Measurements from ENCODE around the gene LRGUK.

LRGUK gene

GRCh38 chr7:134279336-134279735, 152.2 kb downstream of the LRGUK start:
- no peak for TF ChIP-seq Cebpa-rat (IDR thresholded peaks at IDR 0.05)
- Histone ChIP-seq H3K9ac (no peak overlapping the region), H3K27me3 (no peaks in the 10 kb centered on the region), H3K36me3 (no peaks in the 10 kb centered on the region), H4K20me1 (no peaks in the 10 kb centered on the region), H3K9me3 (replicated peaks in 1 of 11) (peaks cover 0 to 10% (median 0%) of the 10 kb centered on the region in 11 experiments; a peak in 4 of 22 replicates), H3K4me3 (no peak overlapping the region), H3K4me2 (no peak overlapping the region), H3K27ac (no peak overlapping the region), H3K4me1 (peaks cover 0 to 8% (median 0%) of the 10 kb centered on the region in 10 experiments; a peak in 1 of 20 replicates)

GRCh38 chr7:134279898-134280297, 152.8 kb downstream of the LRGUK start:
- no peaks in the 10 kb centered on the region for H3K27me3 ChIP-seq

GRCh38 chr7:134280508-134280907, 153.4 kb downstream of the LRGUK start:
- no peak overlapping the region for H3K9ac ChIP-seq
- no peak overlapping the region for H3K27ac ChIP-seq

More at GRCh38 chr7:134279898-134280297, 152.8 kb downstream of the LRGUK start:
- Histone ChIP-seq H3K27ac (no peak overlapping the region), H3K36me3 (no peaks in the 10 kb centered on the region), H3K4me1 (peaks cover 0 to 8% (median 0%) of the 10 kb centered on the region in 10 experiments; a peak in 1 of 20 replicates), H3K9me3 (replicated peaks in 1 of 11) (peaks cover 0 to 10% (median 0%) of the 10 kb centered on the region in 11 experiments; a peak in 4 of 22 replicates), H4K20me1 (no peaks in the 10 kb centered on the region), H3K4me2 (no peak overlapping the region), H3K4me3 (no peak overlapping the region), H3K9ac (no peak overlapping the region)
- TF ChIP-seq Cebpa-rat (IDR thresholded peaks at IDR 0.05): no peak

GRCh38 chr7:134284011-134284410, 156.9 kb downstream of the LRGUK start:
- Histone ChIP-seq H3K27ac (no peak overlapping the region), H3K4me1 (peaks cover 0 to 8% (median 6%) of the 10 kb centered on the region in 10 experiments; a peak in 7 of 20 replicates), H3K36me3 (no peaks in the 10 kb centered on the region), H3K9ac (no peak overlapping the region), H3K4me3 (no peak overlapping the region), H4K20me1 (no peaks in the 10 kb centered on the region), H3K9me3 (replicated peaks in 1 of 11) (peaks cover 0 to 16% (median 0%) of the 10 kb centered on the region in 11 experiments; a peak in 6 of 22 replicates), H3K4me2 (peak overlapping the region in 4 of 11 experiments; percentile 2 to 26 (median 17); a peak in 4 of 22 replicates), H3K27me3 (no peaks in the 10 kb centered on the region)
- no peak for TF ChIP-seq Cebpa-rat (IDR thresholded peaks at IDR 0.05)

More at GRCh38 chr7:134280508-134280907, 153.4 kb downstream of the LRGUK start:
- Histone ChIP-seq H3K4me2 (no peak overlapping the region), H3K4me1 (peaks cover 0 to 8% (median 0%) of the 10 kb centered on the region in 10 experiments; a peak in 1 of 20 replicates), H3K36me3 (no peaks in the 10 kb centered on the region), H4K20me1 (no peaks in the 10 kb centered on the region), H3K9me3 (replicated peaks in 1 of 11) (peaks cover 0 to 10% (median 0%) of the 10 kb centered on the region in 11 experiments; a peak in 4 of 22 replicates), H3K4me3 (no peak overlapping the region), H3K27me3 (no peaks in the 10 kb centered on the region)
- TF ChIP-seq Cebpa-rat (IDR thresholded peaks at IDR 0.05): no peak

GRCh38 chr7:134284952-134285351, 157.8 kb downstream of the LRGUK start:
- peaks cover 0 to 16% (median 0%) of the 10 kb centered on the region in 11 experiments; a peak in 6 of 22 replicates for H3K9me3 ChIP-seq (replicated peaks in 1 of 11)
- H3K36me3 ChIP-seq: peaks cover 0 to 3% (median 0%) of the 10 kb centered on the region in 11 experiments; a peak in 2 of 22 replicates
- no peak overlapping the region for H3K9ac ChIP-seq
- TF ChIP-seq Cebpa-rat (IDR thresholded peaks at IDR 0.05): no peak
- no peaks in the 10 kb centered on the region for H3K27me3 ChIP-seq
- no peak overlapping the region for H3K4me2 ChIP-seq
- no peak overlapping the region for H3K4me3 ChIP-seq
- H3K27ac ChIP-seq: no peak overlapping the region
- H3K4me1 ChIP-seq: peaks cover 0 to 8% (median 6%) of the 10 kb centered on the region in 10 experiments; a peak in 7 of 20 replicates
- no peaks in the 10 kb centered on the region for H4K20me1 ChIP-seq

GRCh38 chr7:134287916-134288659, 160.9 kb downstream of the LRGUK start:
- Histone ChIP-seq H3K4me3 (no peak overlapping the region), H3K9ac (no peak overlapping the region), H3K27ac (no peak overlapping the region), H3K9me3 (replicated peaks in 1 of 11) (peaks cover 0 to 8% (median 0%) of the 10 kb centered on the region in 11 experiments; a peak in 4 of 22 replicates), H3K4me2 (peak overlapping the region in 1 of 11 experiments; percentile 2; a peak in 1 of 22 replicates), H4K20me1 (no peaks in the 10 kb centered on the region), H3K36me3 (peaks cover 0 to 27% (median 10%) of the 10 kb centered on the region in 11 experiments; a peak in 8 of 22 replicates), H3K27me3 (no peaks in the 10 kb centered on the region), H3K4me1 (peaks cover 9 to 18% (median 15%) of the 10 kb centered on the region in 10 experiments)
- no peak for TF ChIP-seq Cebpa-rat (IDR thresholded peaks at IDR 0.05)

GRCh38 chr7:134289423-134289822, 162.3 kb downstream of the LRGUK start:
- no peak overlapping the region for H3K4me2 ChIP-seq
- H3K4me1 ChIP-seq: peaks cover 19 to 30% (median 24%) of the 10 kb centered on the region in 10 experiments
- no peak overlapping the region for H3K9ac ChIP-seq
- H3K27me3 ChIP-seq: no peaks in the 10 kb centered on the region
- H3K36me3 ChIP-seq: peaks cover 5 to 35% (median 16%) of the 10 kb centered on the region in 11 experiments
- no peak for TF ChIP-seq Cebpa-rat (IDR thresholded peaks at IDR 0.05)
- no peaks in the 10 kb centered on the region for H4K20me1 ChIP-seq
- no peak overlapping the region for H3K4me3 ChIP-seq
- H3K9me3 ChIP-seq (replicated peaks in 1 of 11): peaks cover 0 to 8% (median 0%) of the 10 kb centered on the region in 11 experiments; a peak in 2 of 22 replicates
- H3K27ac ChIP-seq: no peak overlapping the region

- Histone ChIP-seq H3K9me3 (replicated peaks in 1 of 11) (peaks cover 0 to 9% (median under 1%) of the 10 kb centered on the region in 11 experiments; a peak in 4 of 22 replicates), H3K4me3 (no peak overlapping the region), H4K20me1 (no peaks in the 10 kb centered on the region), H3K4me1 (peaks cover 19 to 30% (median 24%) of the 10 kb centered on the region in 10 experiments), H3K9ac (no peak overlapping the region), H3K4me2 (no peak overlapping the region), H3K27ac (no peak overlapping the region), H3K27me3 (no peaks in the 10 kb centered on the region), H3K36me3 (peaks cover 10 to 39% (median 20%) of the 10 kb centered on the region in 11 experiments)
- no peak for TF ChIP-seq Cebpa-rat (IDR thresholded peaks at IDR 0.05)
Observed at GRCh38 chr7:134289841-134290240, 162.7 kb downstream of the LRGUK start.

GRCh38 chr7:134290286-134290685, 163.1 kb downstream of the LRGUK start:
- Histone ChIP-seq H3K9me3 (replicated peaks in 1 of 11) (peaks cover 0 to 14% (median 4%) of the 10 kb centered on the region in 11 experiments; a peak in 11 of 22 replicates), H4K20me1 (no peaks in the 10 kb centered on the region), H3K27me3 (no peaks in the 10 kb centered on the region), H3K4me1 (peaks cover 19 to 30% (median 24%) of the 10 kb centered on the region in 10 experiments), H3K27ac (no peak overlapping the region), H3K4me2 (no peak overlapping the region), H3K9ac (no peak overlapping the region), H3K36me3 (peaks cover 14 to 44% (median 24%) of the 10 kb centered on the region in 11 experiments), H3K4me3 (no peak overlapping the region)
- TF ChIP-seq Cebpa-rat (IDR thresholded peaks at IDR 0.05): no peak
